Panc1 (cell line): ENCODE results near the gene AAMDC. TPM values are rescaled to one million over a fixed set of nuclear protein-coding genes. Genes with fewer than 3 reads are reported as not detected.

Source experiments
- ATAC-seq: fragments of 200-7000 bp; cut with Tn5 transposase; 2 replicates; pipeline ENCODE4 v1.9.1; 2020; ENCODE audit warnings: mild to moderate bottlenecking, moderate library complexity
- Bru-seq: library from RNA; stranded (reverse); fragments of 400-500 nt; gene quantifications from one replicate; lab custom pipeline; 2021; lab: Mats Ljungman, UMichigan
- BruChase-seq, 2 experiments: library from RNA; stranded (reverse); fragments of 400-500 nt; gene quantifications; one replicate each; lab custom pipeline; 2021; lab: Mats Ljungman, UMichigan
- BruUV-seq: library from RNA; stranded (reverse); fragments of 400-500 nt; replicated peaks from 2 replicates; lab custom pipeline; 2021; lab: Mats Ljungman, UMichigan
- CTCF ChIA-PET: fragments of 300-600 bp; sonication (Branson Sonifier 250); formaldehyde crosslinking; loops from one replicate; lab custom pipeline; 2022; ENCODE audit warnings: antibody characterized with exemption; lab: Charles Lee
- POLR2A ChIA-PET: fragments of 300-600 bp; sonication (Branson Sonifier 250); formaldehyde crosslinking; loops from one replicate; lab custom pipeline; 2022; ENCODE audit warnings: antibody characterized with exemption; lab: Charles Lee
- DNase-seq: peaks from one replicate; pipeline ENCODE4 v3.0.0-alpha.2; 2010; ENCODE audit warnings: low read depth, low spot score
- H3K27ac ChIP-seq: 2 replicates; pipeline ENCODE4 v1.5.1; 2011; ENCODE audit warnings: mild to moderate bottlenecking, low read length, inconsistent platforms
- H3K27me3 ChIP-seq: fragments of 200-500 bp; sonication (Bioruptor generic); 2 replicates; pipeline ENCODE4 v1.6.0; 2014; ENCODE audit warnings: low read length, inconsistent platforms; ENCODE audit not compliant: control insufficient read depth, insufficient read depth
- H3K36me3 ChIP-seq: fragments of 200-500 bp; sonication (Bioruptor generic); 2 replicates; pipeline ENCODE4 v1.5.1; 2014; ENCODE audit warnings: inconsistent platforms, mild to moderate bottlenecking, low read length, moderate library complexity; ENCODE audit not compliant: control insufficient read depth, insufficient read depth
- H3K4me1 ChIP-seq: 2 replicates; pipeline ENCODE4 v1.5.1; 2011; ENCODE audit warnings: inconsistent platforms, mild to moderate bottlenecking, low read length, moderate library complexity; ENCODE audit not compliant: control insufficient read depth, insufficient read depth
- H3K4me3 ChIP-seq, 2 experiments: 2 replicates each; pipeline ENCODE4 v1.5.1; 2011 to 2012; ENCODE audit warnings: low read depth in 2 of 2, low read length in 2 of 2, mild to moderate bottlenecking in 2 of 2, inconsistent platforms in 1 of 2, moderate library complexity in 1 of 2
- H3K9me3 ChIP-seq: fragments of 200-500 bp; sonication (Bioruptor generic); 2 replicates; pipeline ENCODE4 v1.5.1; 2014; ENCODE audit warnings: low read depth, mild to moderate bottlenecking, inconsistent platforms, low read length, moderate library complexity; ENCODE audit not compliant: control insufficient read depth, insufficient read depth
- CTCF ChIP-seq: fragments of 450-650 bp; IDR thresholded peaks from 2 replicates; pipeline ENCODE4 v1.5.1; 2017; ENCODE audit warnings: mild to moderate bottlenecking
- POLR2AphosphoS5 ChIP-seq: IDR thresholded peaks from 2 replicates; pipeline ENCODE4 v1.6.1; 2012; ENCODE audit warnings: mild to moderate bottlenecking, low read depth, low read length, moderate library complexity
- REST ChIP-seq, 2 experiments: IDR thresholded peaks; 2 replicates each; pipeline ENCODE4 v1.6.1; 2011 to 2012; ENCODE audit warnings: low read depth in 2 of 2, control low read depth in 1 of 2, low read length in 1 of 2, mild to moderate bottlenecking in 1 of 2, moderate library complexity in 1 of 2; ENCODE audit not compliant: insufficient read depth in 1 of 2
- SIN3A ChIP-seq: IDR thresholded peaks from 2 replicates; pipeline ENCODE4 v1.6.1; 2012; ENCODE audit warnings: low read depth, mild to moderate bottlenecking, low read length, moderate library complexity, borderline replicate concordance; ENCODE audit not compliant: insufficient read depth
- TCF7L2 ChIP-seq: IDR thresholded peaks from 2 replicates; pipeline ENCODE4 v1.6.1; 2011; ENCODE audit warnings: mild to moderate bottlenecking, low read depth, low read length, inconsistent platforms
- in situ Hi-C: cut with HindIII; loops from 2 replicates; pipeline ENCODE4 v1.10.0; 2016; ENCODE audit warnings: low sequenced_read_pairs, low pct_unique_long_range_greater_than_20kb
- intact Hi-C: fragments of 100-400 bp; cut with micrococcal nuclease; formaldehyde crosslinking; loops from one replicate; pipeline ENCODE4 v1.10.0; 2022; ENCODE audit not compliant: unreplicated experiment
- long read RNA-seq: library from polyadenylated mRNA; unstranded; transcript quantifications from one replicate; pipeline ENCODE4 v2.0.0, GENCODE V29; 2021; ENCODE audit not compliant: unreplicated experiment
- polyA plus RNA-seq: library from polyadenylated mRNA; unstranded; fragments of >200 nt; gene quantifications from one replicate; pipeline ENCODE4 v1.2.1, GENCODE V29; 2012; ENCODE audit warnings: missing spikeins; ENCODE audit not compliant: insufficient read length
- total RNA-seq: library from RNA; stranded (reverse); gene quantifications from one replicate; pipeline ENCODE4 v1.2.1, GENCODE V29; 2021; ENCODE audit not compliant: unreplicated experiment

Gene AAMDC
- total RNA-seq (52.7 TPM), Bru-seq, nascent RNA (percentile 57 among the genes with signal in this experiment), BruChase-seq, experiment 1, labeled RNA remaining after a 2-hour chase (percentile 58 among the genes with signal in this experiment), BruChase-seq, experiment 2, labeled RNA remaining after a 6-hour chase (percentile 59 among the genes with signal in this experiment)
- 88.2 TPM for polyA plus RNA-seq
- long read RNA-seq, transcript AAMDC-206 (5 exons, 579 nt): minor isoform, 7 of 58 reads
- long read RNA-seq, transcript AAMDC-202 (4 exons, 531 nt): major isoform, 19 of 58 reads
- long read RNA-seq, partial matches to known transcripts: 10 of 58 reads
- long read RNA-seq, other reads (novel, unspliced or antisense): 21 of 58 reads

GRCh38 chr11:77820565-77821348 is at the start of gene AAMDC, which contains the start of gene RSF1:
AAMDC (plus strand) TSS chr11:77821144; CDS start chr11:77842497, 21,353 bp downstream.
RSF1 (minus strand) TSS chr11:77820722; CDS start chr11:77820714, 8 bp downstream.
- no peak for TF ChIP-seq TCF7L2
- peak; percentile 68; the same call in 1 of the 2 replicates for TF ChIP-seq POLR2AphosphoS5
- peak in 1 of 2 experiments; percentile 41; a peak in 1 of 4 replicates for TF ChIP-seq REST (IDR thresholded peaks at IDR 0.05; ENCODE audit: insufficient read depth in 1 of 2, low read depth in 2 of 2, low read length in 1 of 2)
- TF ChIP-seq SIN3A: peak; percentile 97
- peak; percentile 95 for TF ChIP-seq CTCF
- Histone ChIP-seq H3K27me3 (no peaks in the 10 kb centered on the region), H3K27ac (peak within 1 kb of the TSS; percentile 90), H3K4me3 (peak within 1 kb of the TSS; percentile 94), H3K36me3 (peaks cover 3% of the 10 kb centered on the region; the same call in 1 of the 2 replicates), H3K9me3 (no peaks in the 10 kb centered on the region; the same call in 1 of the 2 replicates), H3K4me1 (peaks cover 27% of the 10 kb centered on the region)
- ATAC-seq: peak; percentile 89
- POLR2A ChIA-PET: interaction anchor here (0.5 kb wide), 1 partner anchor 596 kb away, joined by 3 read pairs; no protein-coding TSS in a partner anchor
- intact Hi-C loops: loop anchor here (5.0 kb wide), 1 partner anchor 227 kb away; no protein-coding TSS in a partner anchor
- peak; percentile 95 for DNase-seq
- CTCF ChIA-PET: interaction anchor here (1.0 kb wide), 1 partner anchor 174 kb away, joined by 3 read pairs; no protein-coding TSS in a partner anchor
- in situ Hi-C loops: no loop called here
- no TSS peak for BruUV-seq

- Histone ChIP-seq H3K27me3 (no peaks in the 10 kb centered on the region), H3K36me3 (no peaks in the 10 kb centered on the region), H3K9me3 (no peaks in the 10 kb centered on the region), H3K4me1 (peaks cover 11% of the 10 kb centered on the region; the same call in 1 of the 2 replicates), H3K27ac (no peak overlapping the region), H3K4me3 (no peak overlapping the region)
- intact Hi-C loops: loop anchor here (1.0 kb wide), 1 partner anchor 224 kb away; no protein-coding TSS in a partner anchor
- BruUV-seq: no TSS peak
- POLR2A ChIA-PET: no interaction called here
- in situ Hi-C loops: no loop called here
- DNase-seq: no peak
- no peak; the same call in 1 of the 2 replicates for ATAC-seq
- TF ChIP-seq CTCF: no peak
- TF ChIP-seq POLR2AphosphoS5: no peak
- no peak for TF ChIP-seq REST (IDR thresholded peaks at IDR 0.05; ENCODE audit: insufficient read depth in 1 of 2, low read depth in 2 of 2, low read length in 1 of 2)
- TF ChIP-seq TCF7L2: no peak
- no peak for TF ChIP-seq SIN3A
- CTCF ChIA-PET: interaction anchor here (0.6 to 1.4 kb wide), 4 partner anchors 14 to 224 kb away, joined by 3 to 10 read pairs (median 3); no protein-coding TSS in a partner anchor
Measured at GRCh38 chr11:77775936-77776335, 45.0 kb upstream of the AAMDC start.
